ENCODE data around the gene RWDD4.
"Not testable (repeated sequence)": the region's sequence is repeated elsewhere in the genome, so short reads cannot be mapped to it uniquely, and the experiment has no call there.

The RWDD4 gene

GRCh38 chr4:183633476-183634400 is 25.2 kb downstream of the RWDD4 start:
- DNase-seq (ENCODE audit: low read depth): no peak
- TF ChIP-seq CTCF (IDR thresholded peaks at IDR 0.05; ENCODE audit: control insufficient read depth, insufficient read depth, low read depth, low read length, missing control alignments): no peak
- H3K4me3 ChIP-seq (ENCODE audit: control insufficient read depth, low read depth, low read length): no peak overlapping the region

GRCh38 chr4:183632689-183633088 is 26.3 kb downstream of the RWDD4 start:
- no peak for DNase-seq (ENCODE audit: low read depth)
- H3K4me3 ChIP-seq (ENCODE audit: control insufficient read depth, low read depth, low read length): no peak overlapping the region
- no peak for TF ChIP-seq CTCF (IDR thresholded peaks at IDR 0.05; ENCODE audit: control insufficient read depth, insufficient read depth, low read depth, low read length, missing control alignments)

GRCh38 chr4:183631577-183632198 is 27.3 kb downstream of the RWDD4 start:
- TF ChIP-seq CTCF (IDR thresholded peaks at IDR 0.05; ENCODE audit: control insufficient read depth, insufficient read depth, low read depth, low read length, missing control alignments): no peak
- H3K4me3 ChIP-seq (ENCODE audit: control insufficient read depth, low read depth, low read length): no peak overlapping the region
- no peak for DNase-seq (ENCODE audit: low read depth)

- no peak overlapping the region for H3K4me3 ChIP-seq (ENCODE audit: control insufficient read depth, low read depth, low read length)
- TF ChIP-seq CTCF (IDR thresholded peaks at IDR 0.05; ENCODE audit: control insufficient read depth, insufficient read depth, low read depth, low read length, missing control alignments): no peak
- DNase-seq (ENCODE audit: low read depth): no peak
Observed at GRCh38 chr4:183627979-183628588, 30.9 kb downstream of the RWDD4 start.

- not testable (repeated sequence) for H3K4me3 ChIP-seq (ENCODE audit: control insufficient read depth, low read depth, low read length); DNase-seq (ENCODE audit: low read depth)
Observed at GRCh38 chr4:183627286-183627685, 31.7 kb downstream of the RWDD4 start.

- no peak for TF ChIP-seq CTCF (IDR thresholded peaks at IDR 0.05; ENCODE audit: control insufficient read depth, insufficient read depth, low read depth, low read length, missing control alignments)
Observed at GRCh38 chr4:183626168-183626567, 32.8 kb downstream of the RWDD4 start.

GRCh38 chr4:183624548-183624947 is 34.4 kb downstream of the RWDD4 start:
- no peak for TF ChIP-seq CTCF (IDR thresholded peaks at IDR 0.05; ENCODE audit: control insufficient read depth, insufficient read depth, low read depth, low read length, missing control alignments)
- H3K4me3 ChIP-seq (ENCODE audit: control insufficient read depth, low read depth, low read length): no peak overlapping the region
- DNase-seq (ENCODE audit: low read depth): no peak

More at GRCh38 chr4:183626168-183626567, 32.8 kb downstream of the RWDD4 start:
- DNase-seq (ENCODE audit: low read depth): no peak
- H3K4me3 ChIP-seq (ENCODE audit: control insufficient read depth, low read depth, low read length): no peak overlapping the region

Data from AG09309 (cell line).